Colonic mucosa (tissue), 4 donors: ENCODE measurements around the gene ARFIP1. TPM values are rescaled to one million over a fixed set of nuclear protein-coding genes. Genes with fewer than 3 reads are reported as not detected.
"Not testable (repeated sequence)": the region's sequence is repeated elsewhere in the genome, so short reads cannot be mapped to it uniquely, and the experiment has no call there.

Source experiments
- DNase-seq: peaks from one replicate; pipeline ENCODE4 v3.0.0-alpha.2; 2020
- H3K27ac ChIP-seq: fragments of 200-600 bp; one replicate; pipeline ENCODE4 v1.8.0; 2021
- H3K27me3 ChIP-seq: fragments of 200-600 bp; one replicate; pipeline ENCODE4 v1.8.0; 2021
- H3K36me3 ChIP-seq: fragments of 200-600 bp; one replicate; pipeline ENCODE4 v1.8.0; 2021
- H3K4me1 ChIP-seq: fragments of 200-600 bp; one replicate; pipeline ENCODE4 v1.8.0; 2021; ENCODE audit warnings: mild to moderate bottlenecking
- H3K4me3 ChIP-seq: fragments of 200-600 bp; one replicate; pipeline ENCODE4 v1.8.0; 2021
- H3K9ac ChIP-seq, 2 donors: one replicate each; pipeline ENCODE4 v1.7.0; 2013; ENCODE audit warnings: control low read depth in 2 of 2, low read depth in 2 of 2, low read length in 2 of 2
- H3K9me3 ChIP-seq: fragments of 200-600 bp; one replicate; pipeline ENCODE4 v1.8.0; 2021
- CTCF ChIP-seq: fragments of 200-600 bp; IDR thresholded peaks from one replicate; pipeline ENCODE4 v1.8.0; 2022; ENCODE audit warnings: antibody characterized with exemption, mild to moderate bottlenecking
- intact Hi-C: fragments of 100-400 bp; cut with DNase I; formaldehyde crosslinking; loops from one replicate; pipeline ENCODE4 v1.14.1; 2022
- total RNA-seq, 2 donors: library from RNA; stranded (reverse); fragmentation: NEBNext Ultra II Directional in 1 of 2; extraction: Animal tissue kit (Norgen Biotek cat#: 25700) in 1 of 2; gene quantifications; one replicate each; pipeline ENCODE4 v1.2.1, GENCODE V29; 2021
- donor health status: healthy.
- donor health status: DM: no; HTN: no; CAD: no.
- donor health status: DM: no; HTN: no; CAD: no.

The ARFIP1 gene
- total RNA-seq, 2 donors from 2014 or later = 55.9 to 74.1 TPM

GRCh38 chr4:152825336-152825735 is 45.6 kb downstream of the ARFIP1 start:
- no peaks in the 10 kb centered on the region for H3K4me1 ChIP-seq
- H3K27ac ChIP-seq = no peak overlapping the region
- DNase-seq = no peak
- no peak overlapping the region for H3K9ac ChIP-seq
- intact Hi-C loops = no loop called here
- H3K27me3 ChIP-seq = no peaks in the 10 kb centered on the region
- H3K36me3 ChIP-seq = no peaks in the 10 kb centered on the region
- no peak overlapping the region for H3K4me3 ChIP-seq
- no peaks in the 10 kb centered on the region for H3K9me3 ChIP-seq
- TF ChIP-seq CTCF = no peak

- no peak overlapping the region for H3K27ac ChIP-seq
- no peak overlapping the region for H3K9ac ChIP-seq
- H3K36me3 ChIP-seq = no peaks in the 10 kb centered on the region
- intact Hi-C loops = no loop called here
- H3K4me3 ChIP-seq = no peak overlapping the region
- H3K9me3 ChIP-seq = no peaks in the 10 kb centered on the region
- no peak for TF ChIP-seq CTCF
- no peaks in the 10 kb centered on the region for H3K4me1 ChIP-seq
- DNase-seq = no peak
- H3K27me3 ChIP-seq = no peaks in the 10 kb centered on the region
These were observed 48.4 kb downstream of the ARFIP1 start for GRCh38 chr4:152828122-152828521.

GRCh38 chr4:152831416-152831815 is 51.7 kb downstream of the ARFIP1 start:
- no peak overlapping the region for H3K4me3 ChIP-seq
- H3K27me3 ChIP-seq = no peaks in the 10 kb centered on the region
- no peak for DNase-seq
- no peak overlapping the region for H3K9ac ChIP-seq
- H3K27ac ChIP-seq = no peak overlapping the region
- H3K4me1 ChIP-seq = no peaks in the 10 kb centered on the region
- no peak for TF ChIP-seq CTCF
- no peaks in the 10 kb centered on the region for H3K36me3 ChIP-seq
- intact Hi-C loops = no loop called here
- no peaks in the 10 kb centered on the region for H3K9me3 ChIP-seq

GRCh38 chr4:152836936-152837335 is 57.2 kb downstream of the ARFIP1 start:
- DNase-seq = no peak
- no peak overlapping the region for H3K9ac ChIP-seq
- no peaks in the 10 kb centered on the region for H3K4me1 ChIP-seq
- no peaks in the 10 kb centered on the region for H3K27me3 ChIP-seq
- H3K4me3 ChIP-seq = no peak overlapping the region
- no peaks in the 10 kb centered on the region for H3K36me3 ChIP-seq
- no peak overlapping the region for H3K27ac ChIP-seq
- TF ChIP-seq CTCF = no peak
- intact Hi-C loops = no loop called here
- H3K9me3 ChIP-seq = no peaks in the 10 kb centered on the region

GRCh38 chr4:152839729-152840128 is 60.0 kb downstream of the ARFIP1 start:
- H3K4me3 ChIP-seq, H3K9me3 ChIP-seq, H3K36me3 ChIP-seq, H3K27ac ChIP-seq, intact Hi-C loops, H3K4me1 ChIP-seq, DNase-seq, H3K27me3 ChIP-seq, H3K9ac ChIP-seq: not testable (repeated sequence)

- no peak overlapping the region for H3K4me3 ChIP-seq
- H3K4me1 ChIP-seq = no peaks in the 10 kb centered on the region
- peak overlapping the region; percentile 36 for H3K27ac ChIP-seq
- H3K9me3 ChIP-seq = no peaks in the 10 kb centered on the region
- TF ChIP-seq CTCF = no peak
- no peak overlapping the region for H3K9ac ChIP-seq
- intact Hi-C loops = no loop called here
- DNase-seq = peak; percentile 66
- H3K36me3 ChIP-seq = no peaks in the 10 kb centered on the region
- H3K27me3 ChIP-seq = no peaks in the 10 kb centered on the region
These were observed 63.8 kb downstream of the ARFIP1 start for GRCh38 chr4:152843481-152844090.
